SJSA1 (cell line): ENCODE results near the gene LYZL1. TPM values are rescaled to one million over a fixed set of nuclear protein-coding genes. Genes with fewer than 3 reads are reported as not detected.
"Not testable (repeated sequence)": the region's sequence is repeated elsewhere in the genome, so short reads cannot be mapped to it uniquely, and the experiment has no call there.

Experiments used
- DNase-seq, 2 experiments: peaks; one replicate each; pipeline ENCODE4 v3.0.0-alpha.2; 2015 to 2020; ENCODE audit warnings: low spot score in 2 of 2, low read depth in 1 of 2
- H3K27ac ChIP-seq: fragments of 250-450 bp; sonication (Bioruptor Pico); 2 replicates; pipeline ENCODE4 v1.5.1; 2020; ENCODE audit warnings: mild to moderate bottlenecking, moderate library complexity
- H3K27me3 ChIP-seq: fragments of 250-450 bp; sonication (Bioruptor Pico); replicated peaks from 2 replicates; pipeline ENCODE4 v1.5.1; 2020; ENCODE audit warnings: mild to moderate bottlenecking, moderate library complexity
- H3K36me3 ChIP-seq: fragments of 250-450 bp; sonication (Bioruptor Pico); 2 replicates; pipeline ENCODE4 v1.5.1; 2020; ENCODE audit warnings: mild to moderate bottlenecking
- H3K4me1 ChIP-seq: fragments of 250-450 bp; sonication (Bioruptor Pico); replicated peaks from 2 replicates; pipeline ENCODE4 v1.6.1; 2021; ENCODE audit warnings: mild to moderate bottlenecking
- H3K4me3 ChIP-seq: fragments of 250-450 bp; sonication (Bioruptor Pico); 2 replicates; pipeline ENCODE4 v1.5.1; 2020; ENCODE audit warnings: mild to moderate bottlenecking
- H3K9me3 ChIP-seq: fragments of 250-450 bp; sonication (Bioruptor Pico); replicated peaks from 2 replicates; pipeline ENCODE4 v1.5.1; 2020; ENCODE audit warnings: mild to moderate bottlenecking
- total RNA-seq: library from RNA; depleted of rRNA; stranded (reverse); fragments of >200 nt; shearing (Covaris generic); gene quantifications from 2 replicates; pipeline ENCODE4 v1.2.3, GENCODE V29; 2014

LYZL1 gene
- total RNA-seq, 1 experiment from 2014 or later, result not detected

- no peaks in the 10 kb centered on the region for H3K36me3 ChIP-seq
- H3K27ac ChIP-seq, result no peak overlapping the region
- peaks cover 34% of the 10 kb centered on the region for H3K4me1 ChIP-seq
- no peaks in the 10 kb centered on the region for H3K9me3 ChIP-seq
- no peak overlapping the region for H3K4me3 ChIP-seq
- no peaks in the 10 kb centered on the region for H3K27me3 ChIP-seq
- no peak for DNase-seq
Observed at GRCh38 chr10:29319205-29319781, 30.4 kb downstream of the LYZL1 start.

GRCh38 chr10:29320680-29321121, 31.8 kb downstream of the LYZL1 start:
- not testable (repeated sequence) for DNase-seq, H3K4me3 ChIP-seq, H3K27ac ChIP-seq, H3K36me3 ChIP-seq, H3K9me3 ChIP-seq, H3K27me3 ChIP-seq
- H3K4me1 ChIP-seq, result peaks cover 41% of the 10 kb centered on the region

- no peaks in the 10 kb centered on the region for H3K36me3 ChIP-seq
- H3K4me3 ChIP-seq, result no peak overlapping the region
- no peaks in the 10 kb centered on the region for H3K27me3 ChIP-seq
- DNase-seq, result no peak
- H3K9me3 ChIP-seq, result no peaks in the 10 kb centered on the region
- no peak overlapping the region for H3K27ac ChIP-seq
- peaks cover 36% of the 10 kb centered on the region for H3K4me1 ChIP-seq
Observed at GRCh38 chr10:29321656-29322055, 32.8 kb downstream of the LYZL1 start.

- Histone ChIP-seq H3K9me3 (no peaks in the 10 kb centered on the region), H3K27ac (no peak overlapping the region), H3K27me3 (no peaks in the 10 kb centered on the region), H3K4me1 (peaks cover 23% of the 10 kb centered on the region), H3K4me3 (no peak overlapping the region), H3K36me3 (no peaks in the 10 kb centered on the region)
- no peak for DNase-seq
Observed at GRCh38 chr10:29322918-29323317, 34.0 kb downstream of the LYZL1 start.

GRCh38 chr10:29323367-29323766, 34.5 kb downstream of the LYZL1 start:
- H3K4me1 ChIP-seq, result peaks cover 19% of the 10 kb centered on the region
- H3K4me3 ChIP-seq, result no peak overlapping the region
- H3K27me3 ChIP-seq, result no peaks in the 10 kb centered on the region
- no peak for DNase-seq
- no peaks in the 10 kb centered on the region for H3K36me3 ChIP-seq
- H3K9me3 ChIP-seq, result no peaks in the 10 kb centered on the region
- H3K27ac ChIP-seq, result no peak overlapping the region

GRCh38 chr10:29324220-29324841, 35.5 kb downstream of the LYZL1 start:
- H3K27ac ChIP-seq, result no peak overlapping the region

GRCh38 chr10:29326299-29326698, 37.4 kb downstream of the LYZL1 start:
- no peaks in the 10 kb centered on the region for H3K9me3 ChIP-seq
- H3K27ac ChIP-seq, result no peak overlapping the region
- no peak overlapping the region for H3K4me3 ChIP-seq
- DNase-seq, result no peak
- no peaks in the 10 kb centered on the region for H3K36me3 ChIP-seq
- peaks cover 14% of the 10 kb centered on the region for H3K4me1 ChIP-seq
- no peaks in the 10 kb centered on the region for H3K27me3 ChIP-seq

More at GRCh38 chr10:29324220-29324841, 35.5 kb downstream of the LYZL1 start:
- Histone ChIP-seq H3K27me3 (no peaks in the 10 kb centered on the region), H3K4me3 (no peak overlapping the region), H3K36me3 (no peaks in the 10 kb centered on the region), H3K9me3 (no peaks in the 10 kb centered on the region), H3K4me1 (peaks cover 16% of the 10 kb centered on the region)
- DNase-seq, result no peak

GRCh38 chr10:29326886-29327745, 38.2 kb downstream of the LYZL1 start:
- H3K4me1 ChIP-seq, result peaks cover 22% of the 10 kb centered on the region
- no peak for DNase-seq
- no peaks in the 10 kb centered on the region for H3K9me3 ChIP-seq
- H3K4me3 ChIP-seq, result no peak overlapping the region
- no peaks in the 10 kb centered on the region for H3K36me3 ChIP-seq
- H3K27ac ChIP-seq, result no peak overlapping the region
- H3K27me3 ChIP-seq, result no peaks in the 10 kb centered on the region

- DNase-seq, result no peak
- Histone ChIP-seq H3K36me3 (no peaks in the 10 kb centered on the region), H3K27ac (no peak overlapping the region), H3K27me3 (no peaks in the 10 kb centered on the region), H3K4me3 (no peak overlapping the region), H3K9me3 (no peaks in the 10 kb centered on the region), H3K4me1 (peaks cover 23% of the 10 kb centered on the region)
Observed at GRCh38 chr10:29327746-29328102, 38.9 kb downstream of the LYZL1 start.

GRCh38 chr10:29328983-29329382, 40.1 kb downstream of the LYZL1 start:
- H3K4me1 ChIP-seq, result peaks cover 23% of the 10 kb centered on the region
- no peak overlapping the region for H3K4me3 ChIP-seq
- no peaks in the 10 kb centered on the region for H3K27me3 ChIP-seq
- H3K9me3 ChIP-seq, result no peaks in the 10 kb centered on the region
- H3K36me3 ChIP-seq, result no peaks in the 10 kb centered on the region
- DNase-seq, result no peak
- H3K27ac ChIP-seq, result no peak overlapping the region

GRCh38 chr10:29329420-29329819, 40.5 kb downstream of the LYZL1 start:
- DNase-seq, result no peak
- Histone ChIP-seq H3K4me1 (peaks cover 20% of the 10 kb centered on the region), H3K4me3 (no peak overlapping the region), H3K27ac (no peak overlapping the region), H3K27me3 (no peaks in the 10 kb centered on the region), H3K9me3 (no peaks in the 10 kb centered on the region), H3K36me3 (no peaks in the 10 kb centered on the region)

GRCh38 chr10:29332061-29332760, 43.3 kb downstream of the LYZL1 start:
- H3K27me3 ChIP-seq, result no peaks in the 10 kb centered on the region

GRCh38 chr10:29332761-29333148, 43.9 kb downstream of the LYZL1 start:
- H3K27ac ChIP-seq, result no peak overlapping the region
- H3K4me1 ChIP-seq, result peaks cover 14% of the 10 kb centered on the region
- no peaks in the 10 kb centered on the region for H3K9me3 ChIP-seq
- H3K36me3 ChIP-seq, result no peaks in the 10 kb centered on the region; the same call in 1 of the 2 replicates
- no peak overlapping the region for H3K4me3 ChIP-seq
- DNase-seq, result no peak
- H3K27me3 ChIP-seq, result no peaks in the 10 kb centered on the region

More at GRCh38 chr10:29332061-29332760, 43.3 kb downstream of the LYZL1 start:
- DNase-seq, result no peak
- H3K36me3 ChIP-seq, result no peaks in the 10 kb centered on the region; the same call in 1 of the 2 replicates
- no peak overlapping the region for H3K4me3 ChIP-seq
- peaks cover 14% of the 10 kb centered on the region for H3K4me1 ChIP-seq
- no peaks in the 10 kb centered on the region for H3K9me3 ChIP-seq
- H3K27ac ChIP-seq, result no peak overlapping the region
